Measurements from ENCODE around the gene KCNK15.

Gene KCNK15

GRCh38 chr20:44723391-44723790 lies 22.3 kb upstream of the KCNK15 start:
- Histone ChIP-seq H3K9me3 (ENCODE audit: control insufficient read depth in 1 of 2, low read length in 2 of 2) (no peaks in the 10 kb centered on the region), H3K4me3 (ENCODE audit: low read depth in 1 of 2, low read length in 2 of 2) (no peak overlapping the region), H3K27me3 (ENCODE audit: control insufficient read depth in 1 of 2, insufficient read depth in 2 of 2, low read length in 2 of 2) (no peaks in the 10 kb centered on the region), H3K36me3 (ENCODE audit: control insufficient read depth in 1 of 2, insufficient read depth in 2 of 2, low read length in 2 of 2) (no peaks in the 10 kb centered on the region), H3K27ac (ENCODE audit: low read depth, low read length) (no peak overlapping the region), H3K9ac (ENCODE audit: low read depth in 1 of 2, low read length in 2 of 2) (no peak overlapping the region), H3K4me1 (ENCODE audit: control insufficient read depth in 1 of 2, insufficient read depth in 2 of 2, low read length in 2 of 2) (no peaks in the 10 kb centered on the region)

- Histone ChIP-seq H3K4me3 (ENCODE audit: low read depth in 1 of 2, low read length in 2 of 2) (no peak overlapping the region), H3K36me3 (ENCODE audit: control insufficient read depth in 1 of 2, insufficient read depth in 2 of 2, low read length in 2 of 2) (no peaks in the 10 kb centered on the region), H3K4me1 (ENCODE audit: control insufficient read depth in 1 of 2, insufficient read depth in 2 of 2, low read length in 2 of 2) (peaks cover 0 to 4% of the 10 kb centered on the region in 2 donors), H3K27ac (ENCODE audit: low read depth, low read length) (no peak overlapping the region), H3K9ac (ENCODE audit: low read depth in 1 of 2, low read length in 2 of 2) (no peak overlapping the region), H3K27me3 (ENCODE audit: control insufficient read depth in 1 of 2, insufficient read depth in 2 of 2, low read length in 2 of 2) (no peaks in the 10 kb centered on the region), H3K9me3 (ENCODE audit: control insufficient read depth in 1 of 2, low read length in 2 of 2) (no peaks in the 10 kb centered on the region)
Observed at GRCh38 chr20:44723798-44724362, 21.8 kb upstream of the KCNK15 start.

GRCh38 chr20:44724423-44725091 lies 21.1 kb upstream of the KCNK15 start:
- no peaks in the 10 kb centered on the region for H3K36me3 ChIP-seq (ENCODE audit: control insufficient read depth in 1 of 2, insufficient read depth in 2 of 2, low read length in 2 of 2)

DNA sequence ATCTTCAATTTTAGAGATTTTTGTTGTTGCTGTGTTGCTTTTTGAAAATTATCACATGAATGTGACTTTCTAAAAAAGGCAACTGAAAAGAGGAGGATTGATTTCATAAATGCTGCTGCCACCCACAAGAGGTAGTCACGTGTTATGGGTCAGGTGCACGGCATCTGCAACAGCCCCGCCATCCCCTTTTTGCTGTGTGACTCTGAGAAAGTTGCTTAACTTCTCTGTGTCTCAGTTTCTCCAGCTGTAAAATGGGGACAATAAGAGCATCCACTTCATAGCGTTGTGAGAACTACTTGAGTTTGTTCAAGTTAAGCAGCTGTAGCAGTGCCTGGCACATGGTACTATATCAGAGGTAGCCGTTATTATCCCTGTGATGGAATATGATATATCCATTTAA lies 19.8 kb upstream of the KCNK15 start:
- Histone ChIP-seq H3K4me1 (ENCODE audit: control insufficient read depth in 1 of 2, insufficient read depth in 2 of 2, low read length in 2 of 2) (peaks cover 0 to 10% of the 10 kb centered on the region in 2 donors), H3K9me3 (ENCODE audit: control insufficient read depth in 1 of 2, low read length in 2 of 2) (no peaks in the 10 kb centered on the region), H3K27me3 (ENCODE audit: control insufficient read depth in 1 of 2, insufficient read depth in 2 of 2, low read length in 2 of 2) (no peaks in the 10 kb centered on the region), H3K4me3 (ENCODE audit: low read depth in 1 of 2, low read length in 2 of 2) (no peak overlapping the region), H3K9ac (ENCODE audit: low read depth in 1 of 2, low read length in 2 of 2) (no peak overlapping the region), H3K36me3 (ENCODE audit: control insufficient read depth in 1 of 2, insufficient read depth in 2 of 2, low read length in 2 of 2) (no peaks in the 10 kb centered on the region), H3K27ac (ENCODE audit: low read depth, low read length) (no peak overlapping the region)

More at GRCh38 chr20:44724423-44725091, 21.1 kb upstream of the KCNK15 start:
- H3K27ac ChIP-seq (ENCODE audit: low read depth, low read length) = no peak overlapping the region
- peaks cover 0 to 10% of the 10 kb centered on the region in 2 donors for H3K4me1 ChIP-seq (ENCODE audit: control insufficient read depth in 1 of 2, insufficient read depth in 2 of 2, low read length in 2 of 2)
- no peaks in the 10 kb centered on the region for H3K27me3 ChIP-seq (ENCODE audit: control insufficient read depth in 1 of 2, insufficient read depth in 2 of 2, low read length in 2 of 2)
- no peak overlapping the region for H3K9ac ChIP-seq (ENCODE audit: low read depth in 1 of 2, low read length in 2 of 2)
- H3K4me3 ChIP-seq (ENCODE audit: low read depth in 1 of 2, low read length in 2 of 2) = no peak overlapping the region
- no peaks in the 10 kb centered on the region for H3K9me3 ChIP-seq (ENCODE audit: control insufficient read depth in 1 of 2, low read length in 2 of 2)

DNA sequence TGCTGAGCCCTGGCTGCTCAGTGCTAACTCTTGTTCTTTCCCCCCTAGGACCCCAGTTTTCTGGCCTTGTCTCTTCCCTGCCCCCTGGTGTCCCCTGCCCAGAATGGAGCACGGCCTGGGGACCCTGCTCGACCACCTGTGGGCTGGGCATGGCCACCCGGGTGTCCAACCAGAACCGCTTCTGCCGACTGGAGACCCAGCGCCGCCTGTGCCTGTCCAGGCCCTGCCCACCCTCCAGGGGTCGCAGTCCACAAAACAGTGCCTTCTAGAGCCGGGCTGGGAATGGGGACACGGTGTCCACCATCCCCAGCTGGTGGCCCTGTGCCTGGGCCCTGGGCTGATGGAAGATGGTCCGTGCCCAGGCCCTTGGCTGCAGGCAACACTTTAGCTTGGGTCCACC lies 18.6 kb upstream of the KCNK15 start:
- Histone ChIP-seq H3K36me3 (ENCODE audit: control insufficient read depth in 1 of 2, insufficient read depth in 2 of 2, low read length in 2 of 2) (no peaks in the 10 kb centered on the region), H3K4me3 (ENCODE audit: low read depth in 1 of 2, low read length in 2 of 2) (no peak overlapping the region), H3K27ac (ENCODE audit: low read depth, low read length) (no peak overlapping the region), H3K9ac (ENCODE audit: low read depth in 1 of 2, low read length in 2 of 2) (no peak overlapping the region), H3K9me3 (ENCODE audit: control insufficient read depth in 1 of 2, low read length in 2 of 2) (no peaks in the 10 kb centered on the region), H3K4me1 (ENCODE audit: control insufficient read depth in 1 of 2, insufficient read depth in 2 of 2, low read length in 2 of 2) (peaks cover 0 to 10% of the 10 kb centered on the region in 2 donors), H3K27me3 (ENCODE audit: control insufficient read depth in 1 of 2, insufficient read depth in 2 of 2, low read length in 2 of 2) (no peaks in the 10 kb centered on the region)

DNA sequence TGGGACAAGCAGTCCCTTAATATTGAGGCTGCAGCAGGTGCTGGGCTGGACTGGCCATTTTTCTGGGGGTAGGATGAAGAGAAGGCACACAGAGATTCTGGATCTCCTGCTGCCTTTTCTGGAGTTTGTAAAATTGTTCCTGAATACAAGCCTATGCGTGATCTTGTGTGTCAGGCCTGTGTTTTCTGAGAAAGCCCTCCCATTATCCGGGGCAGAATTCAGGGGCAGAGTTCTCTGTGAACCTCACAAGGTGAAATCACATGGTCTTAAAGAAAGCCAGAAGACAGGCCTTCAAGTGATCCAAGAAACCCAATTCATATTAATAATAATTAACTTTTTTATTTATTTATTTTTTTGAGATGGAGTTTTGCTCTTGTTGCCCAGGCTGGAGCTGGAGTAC lies 18.0 kb upstream of the KCNK15 start:
- H3K27me3 ChIP-seq (ENCODE audit: control insufficient read depth in 1 of 2, insufficient read depth in 2 of 2, low read length in 2 of 2) = no peaks in the 10 kb centered on the region
- no peaks in the 10 kb centered on the region for H3K36me3 ChIP-seq (ENCODE audit: control insufficient read depth in 1 of 2, insufficient read depth in 2 of 2, low read length in 2 of 2)
- no peak overlapping the region for H3K4me3 ChIP-seq (ENCODE audit: low read depth in 1 of 2, low read length in 2 of 2)
- H3K9me3 ChIP-seq (ENCODE audit: control insufficient read depth in 1 of 2, low read length in 2 of 2) = no peaks in the 10 kb centered on the region
- H3K27ac ChIP-seq (ENCODE audit: low read depth, low read length) = no peak overlapping the region
- H3K4me1 ChIP-seq (ENCODE audit: control insufficient read depth in 1 of 2, insufficient read depth in 2 of 2, low read length in 2 of 2) = peaks cover 0 to 10% of the 10 kb centered on the region in 2 donors
- no peak overlapping the region for H3K9ac ChIP-seq (ENCODE audit: low read depth in 1 of 2, low read length in 2 of 2)

- Histone ChIP-seq H3K9me3 (ENCODE audit: control insufficient read depth in 1 of 2, low read length in 2 of 2) (no peaks in the 10 kb centered on the region), H3K27ac (ENCODE audit: low read depth, low read length) (no peak overlapping the region), H3K9ac (ENCODE audit: low read depth in 1 of 2, low read length in 2 of 2) (no peak overlapping the region)
Observed at GRCh38 chr20:44728801-44729443, 16.7 kb upstream of the KCNK15 start.

GRCh38 chr20:44730441-44730840 lies 15.2 kb upstream of the KCNK15 start:
- no peak overlapping the region for H3K9ac ChIP-seq (ENCODE audit: low read depth in 1 of 2, low read length in 2 of 2)
- no peaks in the 10 kb centered on the region for H3K36me3 ChIP-seq (ENCODE audit: control insufficient read depth in 1 of 2, insufficient read depth in 2 of 2, low read length in 2 of 2)
- no peaks in the 10 kb centered on the region for H3K9me3 ChIP-seq (ENCODE audit: control insufficient read depth in 1 of 2, low read length in 2 of 2)
- H3K27me3 ChIP-seq (ENCODE audit: control insufficient read depth in 1 of 2, insufficient read depth in 2 of 2, low read length in 2 of 2) = no peaks in the 10 kb centered on the region
- H3K4me3 ChIP-seq (ENCODE audit: low read depth in 1 of 2, low read length in 2 of 2) = no peak overlapping the region
- peaks cover 0 to 10% of the 10 kb centered on the region in 2 donors for H3K4me1 ChIP-seq (ENCODE audit: control insufficient read depth in 1 of 2, insufficient read depth in 2 of 2, low read length in 2 of 2)
- no peak overlapping the region for H3K27ac ChIP-seq (ENCODE audit: low read depth, low read length)

More at GRCh38 chr20:44728801-44729443, 16.7 kb upstream of the KCNK15 start:
- Histone ChIP-seq H3K36me3 (ENCODE audit: control insufficient read depth in 1 of 2, insufficient read depth in 2 of 2, low read length in 2 of 2) (no peaks in the 10 kb centered on the region), H3K4me3 (ENCODE audit: low read depth in 1 of 2, low read length in 2 of 2) (no peak overlapping the region), H3K27me3 (ENCODE audit: control insufficient read depth in 1 of 2, insufficient read depth in 2 of 2, low read length in 2 of 2) (no peaks in the 10 kb centered on the region), H3K4me1 (ENCODE audit: control insufficient read depth in 1 of 2, insufficient read depth in 2 of 2, low read length in 2 of 2) (peaks cover 0 to 10% of the 10 kb centered on the region in 2 donors)

GRCh38 chr20:44731657-44732056 lies 14.0 kb upstream of the KCNK15 start:
- Histone ChIP-seq H3K27me3 (ENCODE audit: control insufficient read depth in 1 of 2, insufficient read depth in 2 of 2, low read length in 2 of 2) (no peaks in the 10 kb centered on the region), H3K4me3 (ENCODE audit: low read depth in 1 of 2, low read length in 2 of 2) (no peak overlapping the region), H3K4me1 (ENCODE audit: control insufficient read depth in 1 of 2, insufficient read depth in 2 of 2, low read length in 2 of 2) (peaks cover 0 to 10% of the 10 kb centered on the region in 2 donors), H3K9me3 (ENCODE audit: control insufficient read depth in 1 of 2, low read length in 2 of 2) (peaks cover 0 to 3% of the 10 kb centered on the region in 2 donors), H3K9ac (ENCODE audit: low read depth in 1 of 2, low read length in 2 of 2) (no peak overlapping the region), H3K36me3 (ENCODE audit: control insufficient read depth in 1 of 2, insufficient read depth in 2 of 2, low read length in 2 of 2) (no peaks in the 10 kb centered on the region), H3K27ac (ENCODE audit: low read depth, low read length) (no peak overlapping the region)

DNA sequence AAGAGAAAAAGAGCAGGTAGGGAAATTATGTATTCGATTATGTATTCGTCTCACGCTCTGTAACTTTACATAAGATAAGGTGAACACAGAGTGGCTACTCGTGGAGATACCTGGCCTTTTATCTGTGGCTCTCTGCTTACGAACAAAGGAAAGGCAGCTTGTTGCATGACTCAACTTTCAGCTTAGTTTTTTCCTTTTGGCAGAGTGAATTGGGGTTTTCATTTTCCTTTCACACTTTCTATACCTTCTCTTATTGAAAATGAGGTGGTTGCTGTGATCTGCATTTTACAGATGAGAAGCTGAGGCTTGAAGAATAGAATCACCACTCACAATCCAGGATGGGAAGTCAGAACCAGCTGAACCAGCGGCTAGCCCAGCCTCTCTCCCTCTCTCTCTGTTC lies 13.3 kb upstream of the KCNK15 start:
- Histone ChIP-seq H3K4me3 (ENCODE audit: low read depth in 1 of 2, low read length in 2 of 2) (no peak overlapping the region), H3K9ac (ENCODE audit: low read depth in 1 of 2, low read length in 2 of 2) (no peak overlapping the region), H3K36me3 (ENCODE audit: control insufficient read depth in 1 of 2, insufficient read depth in 2 of 2, low read length in 2 of 2) (no peaks in the 10 kb centered on the region), H3K27ac (ENCODE audit: low read depth, low read length) (no peak overlapping the region), H3K9me3 (ENCODE audit: control insufficient read depth in 1 of 2, low read length in 2 of 2) (peaks cover 0 to 4% of the 10 kb centered on the region in 2 donors), H3K27me3 (ENCODE audit: control insufficient read depth in 1 of 2, insufficient read depth in 2 of 2, low read length in 2 of 2) (no peaks in the 10 kb centered on the region), H3K4me1 (ENCODE audit: control insufficient read depth in 1 of 2, insufficient read depth in 2 of 2, low read length in 2 of 2) (peaks cover 0 to 10% of the 10 kb centered on the region in 2 donors)

Data from duodenal mucosa (tissue), 2 donors.